GM23338 (cell line): ENCODE results near the gene KICS2. TPM values are rescaled to one million over a fixed set of nuclear protein-coding genes. Genes with fewer than 3 reads are reported as not detected.

Experiments
- ATAC-seq: fragments of 200-7000 bp; cut with Tn5 transposase; 3 replicates; pipeline ENCODE4 v1.9.1; 2020
- DNase-seq: peaks from one replicate; pipeline ENCODE4 v3.0.0-alpha.2; 2015; ENCODE audit warnings: low spot score
- H2AFZ ChIP-seq: fragments of 200-600 bp; sonication (generic); 2 replicates; pipeline ENCODE4 v1.8.0; 2016; ENCODE audit warnings: antibody characterized with exemption, mild to moderate bottlenecking, moderate library complexity
- H3F3A ChIP-seq: fragments of 200-600 bp; sonication (generic); replicated peaks from 2 replicates; pipeline ENCODE4 v1.8.0; 2017; ENCODE audit warnings: antibody characterized with exemption, mixed run types, low read depth
- H3K27ac ChIP-seq: fragments of 200-600 bp; sonication (generic); 2 replicates; pipeline ENCODE4 v1.6.1; 2016; ENCODE audit warnings: low read depth
- H3K27me3 ChIP-seq: fragments of 200-600 bp; sonication (generic); 2 replicates; pipeline ENCODE4 v1.8.0; 2016; ENCODE audit warnings: mild to moderate bottlenecking, mixed run types, moderate library complexity; ENCODE audit not compliant: insufficient read depth
- H3K36me3 ChIP-seq: fragments of 200-600 bp; sonication (generic); 2 replicates; pipeline ENCODE4 v1.8.0; 2016; ENCODE audit warnings: mild to moderate bottlenecking; ENCODE audit not compliant: insufficient read depth
- H3K4me1 ChIP-seq: fragments of 200-600 bp; sonication (generic); 2 replicates; pipeline ENCODE4 v1.8.0; 2016; ENCODE audit warnings: mild to moderate bottlenecking, moderate library complexity; ENCODE audit not compliant: insufficient read depth
- H3K4me2 ChIP-seq: fragments of 200-600 bp; sonication (generic); 2 replicates; pipeline ENCODE4 v1.7.1; 2017; ENCODE audit warnings: mixed run types
- H3K4me3 ChIP-seq: fragments of 200-600 bp; sonication (generic); 2 replicates; pipeline ENCODE4 v1.6.1; 2016; ENCODE audit warnings: mixed run types
- H3K79me2 ChIP-seq: fragments of 200-600 bp; sonication (generic); replicated peaks from 2 replicates; pipeline ENCODE4 v1.8.0; 2017; ENCODE audit warnings: mild to moderate bottlenecking; ENCODE audit not compliant: insufficient read depth
- H3K9me2 ChIP-seq: fragments of 200-600 bp; sonication (generic); 2 replicates; pipeline ENCODE4 v1.8.0; 2017; ENCODE audit not compliant: insufficient read depth
- H4K20me1 ChIP-seq: fragments of 200-600 bp; sonication (generic); replicated peaks from 2 replicates; pipeline ENCODE4 v1.8.0; 2017; ENCODE audit warnings: mild to moderate bottlenecking; ENCODE audit not compliant: insufficient read depth
- H3K27ac Mint-ChIP-seq: 2 replicates; pipeline ENCODE4 v1.8.0; 2020; ENCODE audit warnings: inconsistent platforms, mild to moderate bottlenecking, moderate library complexity, mixed read lengths
- H3K27me3 Mint-ChIP-seq: 3 replicates; pipeline ENCODE4 v1.8.0; 2022; ENCODE audit warnings: low read depth, mild to moderate bottlenecking, moderate library complexity, mixed read lengths, inconsistent platforms; ENCODE audit not compliant: insufficient read depth, poor library complexity
- H3K36me3 Mint-ChIP-seq: 3 replicates; pipeline ENCODE4 v1.8.0; 2021; ENCODE audit warnings: low read depth, mild to moderate bottlenecking, inconsistent platforms, moderate library complexity, mixed read lengths
- H3K4me1 Mint-ChIP-seq: 3 replicates; pipeline ENCODE4 v1.8.0; 2020; ENCODE audit warnings: mild to moderate bottlenecking, inconsistent platforms, mixed read lengths
- H3K4me3 Mint-ChIP-seq: 3 replicates; pipeline ENCODE4 v1.8.0; 2021; ENCODE audit warnings: moderate library complexity, mild to moderate bottlenecking, inconsistent platforms, mixed read lengths
- H3K9me3 Mint-ChIP-seq: 3 replicates; pipeline ENCODE4 v1.8.0; 2020; ENCODE audit warnings: moderate library complexity, mild to moderate bottlenecking, inconsistent platforms, mixed read lengths
- CREB1 ChIP-seq: fragments of 250-450 bp; sonication (Bioruptor Pico); IDR thresholded peaks from 2 replicates; pipeline ENCODE4 v1.5.0; 2020; ENCODE audit warnings: low read depth, mild to moderate bottlenecking, moderate library complexity
- ETS1 ChIP-seq: IDR thresholded peaks from 2 replicates; pipeline ENCODE4 v1.6.1; 2016; ENCODE audit warnings: antibody characterized with exemption
- NANOG ChIP-seq: IDR thresholded peaks from 2 replicates; pipeline ENCODE4 v1.6.1; 2016; ENCODE audit warnings: antibody characterized with exemption, borderline replicate concordance
- POLR2AphosphoS5 ChIP-seq: IDR thresholded peaks from 2 replicates; pipeline ENCODE4 v1.6.1; 2016; ENCODE audit warnings: antibody characterized with exemption, low read depth
- STAT1 ChIP-seq: IDR thresholded peaks from one replicate; pipeline ENCODE4 v1.6.1; 2016; ENCODE audit warnings: antibody characterized with exemption; ENCODE audit not compliant: unreplicated experiment
- ZNF331 ChIP-seq: fragments of 250-450 bp; sonication (Bioruptor Pico); IDR thresholded peaks from 2 replicates; pipeline ENCODE4 v1.5.0; 2020; ENCODE audit warnings: low read depth, mild to moderate bottlenecking, moderate library complexity
- polyA plus RNA-seq: library from polyadenylated mRNA; unstranded; fragments of >200 nt; fragmentation: Nextera tagmentation; extraction: Ambion mirVana; gene quantifications from 2 replicates; pipeline ENCODE4 v1.2.1, GENCODE V29; 2016
- total RNA-seq: library from RNA; depleted of rRNA; stranded (reverse); fragments of >200 nt; shearing (Covaris generic); gene quantifications from 2 replicates; pipeline ENCODE4 v1.2.3, GENCODE V29; 2014
- TF ChIP-seq, protein P1 (sequence below), 2 experiments: fragments of 200-600 bp in 1 of 2; sonication (generic) in 1 of 2; conservative IDR thresholded peaks; 2 replicates each; pipeline versions ENCODE4 v1.5.1 to v1.6.1; 2016 to 2017; ENCODE audit warnings: antibody characterized with exemption in 2 of 2, low read depth in 2 of 2, mild to moderate bottlenecking in 2 of 2, moderate library complexity in 1 of 2

KICS2 gene
- total and polyA plus RNA-seq, 2 experiments from 2014 or later: 7.6 to 10.5 TPM

DNA sequence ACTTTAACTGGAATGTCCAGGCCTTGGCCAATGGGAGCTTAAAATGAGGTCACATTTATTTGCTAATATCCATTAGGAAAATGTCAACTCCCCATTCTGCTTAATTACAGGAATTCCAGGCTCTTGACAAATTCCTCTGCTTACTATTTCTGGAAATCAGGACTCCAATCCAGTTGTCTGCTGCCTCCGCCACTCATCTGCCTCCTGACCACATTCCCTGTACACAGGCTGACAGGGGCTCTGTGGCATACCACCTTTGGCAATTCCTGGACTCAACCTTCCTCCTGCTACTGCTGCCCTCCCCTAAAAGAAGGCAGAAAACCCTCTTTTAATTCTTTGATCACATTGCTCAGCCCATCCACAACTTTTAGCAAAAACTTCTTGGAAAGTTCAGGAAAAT is 37.9 kb downstream of the KICS2 start:
- Histone ChIP-seq H3K36me3 (no peaks in the 10 kb centered on the region), H3K4me3 (no peak overlapping the region), H3K9me2 (no peaks in the 10 kb centered on the region), H3K27ac (no peak overlapping the region), H3K79me2 (no peaks in the 10 kb centered on the region), H3K4me1 (no peaks in the 10 kb centered on the region), H3F3A (no peaks in the 10 kb centered on the region), H3K4me2 (no peak overlapping the region), H2AFZ (no peak overlapping the region), H4K20me1 (no peaks in the 10 kb centered on the region; the same call in 1 of the 2 replicates), H3K27me3 (no peaks in the 10 kb centered on the region)
- H3K4me1 Mint-ChIP-seq: no peaks in the 10 kb centered on the region; the same call in 2 of the 3 replicates
- DNase-seq: no peak
- TF ChIP-seq, protein P1, sequence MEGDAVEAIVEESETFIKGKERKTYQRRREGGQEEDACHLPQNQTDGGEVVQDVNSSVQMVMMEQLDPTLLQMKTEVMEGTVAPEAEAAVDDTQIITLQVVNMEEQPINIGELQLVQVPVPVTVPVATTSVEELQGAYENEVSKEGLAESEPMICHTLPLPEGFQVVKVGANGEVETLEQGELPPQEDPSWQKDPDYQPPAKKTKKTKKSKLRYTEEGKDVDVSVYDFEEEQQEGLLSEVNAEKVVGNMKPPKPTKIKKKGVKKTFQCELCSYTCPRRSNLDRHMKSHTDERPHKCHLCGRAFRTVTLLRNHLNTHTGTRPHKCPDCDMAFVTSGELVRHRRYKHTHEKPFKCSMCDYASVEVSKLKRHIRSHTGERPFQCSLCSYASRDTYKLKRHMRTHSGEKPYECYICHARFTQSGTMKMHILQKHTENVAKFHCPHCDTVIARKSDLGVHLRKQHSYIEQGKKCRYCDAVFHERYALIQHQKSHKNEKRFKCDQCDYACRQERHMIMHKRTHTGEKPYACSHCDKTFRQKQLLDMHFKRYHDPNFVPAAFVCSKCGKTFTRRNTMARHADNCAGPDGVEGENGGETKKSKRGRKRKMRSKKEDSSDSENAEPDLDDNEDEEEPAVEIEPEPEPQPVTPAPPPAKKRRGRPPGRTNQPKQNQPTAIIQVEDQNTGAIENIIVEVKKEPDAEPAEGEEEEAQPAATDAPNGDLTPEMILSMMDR (conservative IDR thresholded peaks at IDR 0.05; ENCODE audit: low read depth in 2 of 2): no peak
- no peak for TF ChIP-seq ZNF331 (CRISPR knock-in tag)
- TF ChIP-seq NANOG: no peak
- TF ChIP-seq POLR2AphosphoS5: no peak
- TF ChIP-seq STAT1: no peak
- H3K27me3 Mint-ChIP-seq: no peaks in the 10 kb centered on the region
- no peaks in the 10 kb centered on the region for H3K9me3 Mint-ChIP-seq
- H3K4me3 Mint-ChIP-seq: no peak overlapping the region
- H3K36me3 Mint-ChIP-seq: no peaks in the 10 kb centered on the region
- H3K27ac Mint-ChIP-seq: no peak overlapping the region
- ATAC-seq: no peak

DNA sequence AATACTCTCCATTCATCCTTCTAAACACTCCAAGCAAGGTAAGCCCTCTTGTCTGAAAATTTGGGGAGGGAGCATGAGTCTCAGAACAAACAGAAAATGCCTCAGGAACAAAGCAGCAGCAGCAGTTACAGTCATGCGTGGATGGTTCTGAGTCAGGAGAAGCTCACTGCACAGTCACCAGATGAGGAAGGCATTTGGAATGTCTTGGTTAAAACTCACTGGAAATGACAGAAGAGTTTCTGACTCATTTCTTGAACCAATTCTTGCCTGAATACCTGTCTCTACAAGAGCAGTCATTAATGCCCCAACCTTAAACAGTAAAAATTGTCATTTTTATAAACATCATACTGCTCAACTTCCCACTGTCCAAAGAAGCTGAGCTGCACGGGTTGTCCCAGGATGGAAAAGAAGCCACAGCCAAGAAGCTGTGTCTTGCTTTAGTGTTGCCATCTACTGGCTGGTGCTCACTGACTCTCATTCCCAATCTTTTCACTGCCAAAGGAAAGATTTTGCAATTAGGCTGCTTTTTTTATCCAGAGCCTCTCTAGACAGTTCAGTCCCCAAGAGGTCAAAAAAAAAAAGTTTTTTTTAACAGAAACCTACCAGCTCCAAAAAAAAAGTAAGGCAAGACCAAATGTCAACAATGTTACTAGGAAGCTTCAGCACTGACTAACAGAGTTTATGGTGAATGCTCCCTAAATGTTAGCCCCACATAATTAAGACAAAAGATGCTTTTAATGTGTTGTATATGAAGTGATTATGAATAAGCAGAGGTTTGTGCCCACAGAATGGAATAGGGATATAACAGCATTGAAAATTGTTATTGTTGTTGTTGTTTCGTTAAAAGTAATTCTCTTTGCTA is 40.4 kb downstream of the KICS2 start:
- ATAC-seq: peak; percentile 92
- H4K20me1 ChIP-seq: no peaks in the 10 kb centered on the region
- Mint-ChIP-seq H3K4me1 (no peaks in the 10 kb centered on the region; the same call in 2 of the 3 replicates), H3K27me3 (peaks cover 3% of the 10 kb centered on the region), H3K4me3 (no peak overlapping the region), H3K36me3 (no peaks in the 10 kb centered on the region), H3K27ac (no peak overlapping the region), H3K9me3 (no peaks in the 10 kb centered on the region)
- no peak overlapping the region for H3K4me3 ChIP-seq
- H3K4me1 ChIP-seq: no peaks in the 10 kb centered on the region
- no peaks in the 10 kb centered on the region for H3F3A ChIP-seq
- no peak for TF ChIP-seq CREB1
- TF ChIP-seq, protein P1 (conservative IDR thresholded peaks at IDR 0.05; ENCODE audit: low read depth in 2 of 2): peak; percentile 62 to 87
- TF ChIP-seq ETS1: no peak
- no peaks in the 10 kb centered on the region for H3K36me3 ChIP-seq
- no peaks in the 10 kb centered on the region for H3K9me2 ChIP-seq
- no peaks in the 10 kb centered on the region for H3K79me2 ChIP-seq
- peak; percentile 42 for DNase-seq
- H3K27me3 ChIP-seq: no peaks in the 10 kb centered on the region
- no peak overlapping the region for H3K4me2 ChIP-seq
- no peak overlapping the region for H3K27ac ChIP-seq
- H2AFZ ChIP-seq: peak overlapping the region; percentile 66
